RWPE1 (cell line): Measurements from ENCODE around the gene XXYLT1.

Experiments
- CTCF ChIA-PET: fragments of 350-600 bp; sonication (Branson Sonifier 250); formaldehyde crosslinking; extraction: SDS; loops from one replicate; lab custom pipeline; 2021; lab: Yijun Ruan, JAX
- POLR2A ChIA-PET: fragments of 400-600 bp; formaldehyde crosslinking; extraction: SDS; loops from one replicate; lab custom pipeline; 2020; ENCODE audit warnings: antibody characterized with exemption; ENCODE audit not compliant: low non-redundant PET; lab: Yijun Ruan, JAX
- DNase-seq: peaks from one replicate; pipeline ENCODE4 v3.0.0; 2012; ENCODE audit warnings: low spot score
- H3K27ac ChIP-seq: fragments of 450-650 bp; 2 replicates; pipeline ENCODE4 v1.5.1; 2017
- TF ChIP-seq, protein P1 (sequence below): fragments of 450-650 bp; conservative IDR thresholded peaks from 2 replicates; pipeline ENCODE4 v1.5.1; 2017; ENCODE audit warnings: low read depth, mild to moderate bottlenecking

The XXYLT1 gene

DNA sequence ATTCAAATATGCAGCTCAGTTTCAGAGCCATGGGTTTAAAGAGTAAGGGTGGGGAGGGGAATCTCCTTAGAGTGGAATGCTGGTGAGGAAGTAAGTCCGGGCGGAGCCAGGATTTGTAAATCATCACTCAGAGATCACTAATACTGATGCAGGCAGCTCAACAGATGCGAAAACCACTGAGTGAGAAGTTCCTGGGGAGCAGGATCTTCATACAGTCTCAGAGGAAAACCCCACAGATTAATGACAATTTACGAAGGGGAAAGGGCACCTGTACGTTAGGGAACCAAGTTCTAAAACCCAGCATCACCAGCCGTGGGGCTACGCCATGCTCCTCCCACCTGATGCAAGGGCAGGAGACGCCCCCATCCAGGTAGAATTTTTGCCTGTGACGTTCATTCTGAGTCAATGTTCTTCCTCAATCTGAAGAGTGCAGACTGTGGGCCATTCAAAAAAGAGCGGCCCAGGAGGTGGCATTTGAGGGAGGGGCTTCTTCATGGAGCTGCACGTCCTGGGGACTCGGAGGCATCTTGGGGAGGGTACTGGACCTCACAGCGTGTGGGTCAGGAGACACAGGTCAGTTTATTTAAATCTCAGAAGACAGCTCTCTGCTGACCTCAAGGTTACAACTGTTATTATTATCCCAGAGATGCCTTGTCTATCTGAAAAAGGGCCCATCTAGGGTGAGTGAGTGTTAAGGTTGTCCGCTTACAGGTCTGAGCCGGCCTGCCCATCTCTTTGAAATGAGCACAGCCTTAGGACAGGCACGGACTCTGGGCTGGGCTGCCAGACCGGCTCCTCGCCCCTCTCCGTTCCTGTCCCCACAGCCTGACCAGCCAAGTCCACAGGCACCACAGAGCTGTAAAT, 228.0 kb downstream of the XXYLT1 start:
- ChIA-PET CTCF (interaction anchor here (0.7 kb wide), 1 partner anchor 289 kb away, joined by 4 read pairs; no protein-coding TSS in a partner anchor), POLR2A (interaction anchor here (0.8 kb wide), 1 partner anchor 32 kb away, joined by 8 read pairs; no protein-coding TSS in a partner anchor)
- TF ChIP-seq, protein P1, sequence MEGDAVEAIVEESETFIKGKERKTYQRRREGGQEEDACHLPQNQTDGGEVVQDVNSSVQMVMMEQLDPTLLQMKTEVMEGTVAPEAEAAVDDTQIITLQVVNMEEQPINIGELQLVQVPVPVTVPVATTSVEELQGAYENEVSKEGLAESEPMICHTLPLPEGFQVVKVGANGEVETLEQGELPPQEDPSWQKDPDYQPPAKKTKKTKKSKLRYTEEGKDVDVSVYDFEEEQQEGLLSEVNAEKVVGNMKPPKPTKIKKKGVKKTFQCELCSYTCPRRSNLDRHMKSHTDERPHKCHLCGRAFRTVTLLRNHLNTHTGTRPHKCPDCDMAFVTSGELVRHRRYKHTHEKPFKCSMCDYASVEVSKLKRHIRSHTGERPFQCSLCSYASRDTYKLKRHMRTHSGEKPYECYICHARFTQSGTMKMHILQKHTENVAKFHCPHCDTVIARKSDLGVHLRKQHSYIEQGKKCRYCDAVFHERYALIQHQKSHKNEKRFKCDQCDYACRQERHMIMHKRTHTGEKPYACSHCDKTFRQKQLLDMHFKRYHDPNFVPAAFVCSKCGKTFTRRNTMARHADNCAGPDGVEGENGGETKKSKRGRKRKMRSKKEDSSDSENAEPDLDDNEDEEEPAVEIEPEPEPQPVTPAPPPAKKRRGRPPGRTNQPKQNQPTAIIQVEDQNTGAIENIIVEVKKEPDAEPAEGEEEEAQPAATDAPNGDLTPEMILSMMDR = no peak
- peak; percentile 41 for DNase-seq
- no peak overlapping the region for H3K27ac ChIP-seq

DNA sequence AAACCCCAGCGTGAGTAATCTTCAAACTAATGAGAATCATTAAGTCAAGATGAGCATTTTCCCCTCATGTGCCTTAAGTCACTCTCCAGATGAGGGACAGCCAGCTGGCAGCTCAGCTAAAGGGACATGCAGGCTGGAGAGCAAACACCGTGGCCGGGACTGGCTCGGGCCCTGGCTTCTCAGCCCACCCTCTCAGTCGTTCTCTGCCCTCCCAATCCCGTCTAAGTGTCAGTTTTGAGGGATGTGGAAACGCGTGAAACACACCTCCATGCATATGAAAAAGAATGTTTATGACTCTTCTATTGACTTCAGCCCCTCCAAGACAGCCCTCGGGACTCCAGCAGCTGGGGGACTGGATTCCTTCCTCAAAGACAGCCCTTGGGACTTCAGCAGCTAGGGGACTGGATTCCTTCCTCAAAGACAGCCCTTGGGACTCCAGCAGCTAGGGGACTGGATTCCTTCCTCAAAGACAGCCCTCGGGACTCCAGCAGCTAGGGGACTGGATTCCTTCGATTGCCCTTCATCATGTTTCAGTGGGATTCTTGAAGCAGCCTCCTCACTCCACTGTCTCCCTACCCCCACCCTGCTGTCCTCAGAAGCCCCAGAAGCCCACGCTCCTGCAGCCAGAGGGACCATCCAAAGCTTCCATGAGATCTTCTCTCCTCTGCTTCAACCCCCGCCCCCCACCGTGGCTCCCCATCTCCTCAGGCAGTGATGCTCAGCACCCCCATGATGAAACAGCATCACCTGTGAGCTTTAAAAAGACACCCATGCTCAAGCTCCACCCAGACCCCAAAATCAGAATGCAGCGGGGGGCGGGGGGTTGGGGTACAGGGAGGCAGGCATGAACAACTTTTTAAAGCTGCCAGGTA, 228.9 kb downstream of the XXYLT1 start:
- no peak for DNase-seq
- ChIA-PET CTCF (no interaction called here), POLR2A (interaction anchor here (0.8 kb wide), 1 partner anchor 33 kb away, joined by 8 read pairs; no protein-coding TSS in a partner anchor)
- TF ChIP-seq, protein P1 = no peak
- no peak overlapping the region for H3K27ac ChIP-seq

DNA sequence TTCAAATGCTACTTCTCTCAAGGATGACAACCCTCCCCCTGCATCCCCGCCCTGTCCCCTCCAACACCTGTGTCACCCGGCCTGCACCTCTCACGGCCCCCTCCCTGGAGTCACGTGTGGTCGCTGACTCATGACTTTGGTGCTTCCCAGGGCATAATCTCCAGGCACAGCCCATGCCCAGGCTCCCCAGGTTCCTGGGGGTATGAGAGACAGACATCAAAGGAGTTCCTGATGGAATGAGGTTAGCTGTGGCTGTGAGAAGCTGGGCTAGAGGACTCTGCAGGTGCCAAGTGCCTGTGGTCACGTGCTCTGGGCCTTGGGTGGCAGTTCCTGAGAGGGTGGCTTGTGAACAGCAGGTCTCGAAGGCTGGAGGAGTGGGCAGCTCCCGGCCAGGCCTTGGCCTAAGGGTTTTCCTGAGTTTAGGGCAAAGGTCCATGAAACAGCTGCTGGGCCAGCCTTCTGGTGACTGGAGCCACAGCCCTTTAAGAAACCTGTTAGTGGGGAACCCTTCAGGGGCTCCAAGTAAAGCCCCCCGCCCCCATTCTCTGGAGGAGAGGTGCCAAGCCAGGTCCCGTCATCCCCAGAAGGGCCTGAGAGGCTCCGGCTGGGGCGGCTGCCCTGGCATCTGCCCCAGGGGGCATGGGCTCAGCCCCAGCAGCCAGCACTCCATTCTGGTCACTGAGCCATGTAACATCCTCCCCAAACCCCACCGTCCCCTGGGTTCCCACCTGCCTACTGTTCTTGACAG, 230.0 kb downstream of the XXYLT1 start:
- CTCF ChIA-PET = no interaction called here
- TF ChIP-seq, protein P1 = no peak

DNA sequence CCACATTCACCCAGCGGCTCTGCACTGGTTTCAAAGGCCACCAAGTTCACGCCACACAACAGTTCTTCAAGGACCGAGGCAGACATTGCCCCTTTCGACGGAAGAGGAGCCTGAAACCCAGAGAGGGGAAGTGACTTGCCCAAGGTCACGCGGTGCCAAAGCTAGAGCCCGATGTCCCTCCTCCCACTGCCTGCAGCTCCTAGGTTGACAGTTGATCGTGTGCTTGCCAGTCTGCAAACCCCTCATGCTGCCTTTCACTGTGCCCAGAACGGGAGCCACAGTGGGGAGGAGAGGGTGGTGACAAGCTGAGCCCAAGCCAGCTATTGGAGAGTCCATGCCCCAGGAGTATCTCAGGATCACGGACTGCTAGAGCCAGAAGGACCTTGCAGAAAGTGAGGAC, 230.9 kb downstream of the XXYLT1 start:
- TF ChIP-seq, protein P1 = no peak
- ChIA-PET POLR2A (no interaction called here), CTCF (interaction anchor here (0.5 to 1.2 kb wide), 2 partner anchors 105 to 353 kb away, joined by 3 to 4 read pairs; no protein-coding TSS in a partner anchor)
- no peak overlapping the region; the same call in 1 of the 2 replicates for H3K27ac ChIP-seq
- no peak for DNase-seq

More for the DNA sequence above, 230.0 kb downstream of the XXYLT1 start:
- POLR2A ChIA-PET = interaction anchor here (0.6 kb wide), 1 partner anchor 356 kb away, joined by 3 read pairs; no protein-coding TSS in a partner anchor
- DNase-seq = peak; percentile 57
- peak overlapping the region; percentile 15; the same call in 1 of the 2 replicates for H3K27ac ChIP-seq

DNA sequence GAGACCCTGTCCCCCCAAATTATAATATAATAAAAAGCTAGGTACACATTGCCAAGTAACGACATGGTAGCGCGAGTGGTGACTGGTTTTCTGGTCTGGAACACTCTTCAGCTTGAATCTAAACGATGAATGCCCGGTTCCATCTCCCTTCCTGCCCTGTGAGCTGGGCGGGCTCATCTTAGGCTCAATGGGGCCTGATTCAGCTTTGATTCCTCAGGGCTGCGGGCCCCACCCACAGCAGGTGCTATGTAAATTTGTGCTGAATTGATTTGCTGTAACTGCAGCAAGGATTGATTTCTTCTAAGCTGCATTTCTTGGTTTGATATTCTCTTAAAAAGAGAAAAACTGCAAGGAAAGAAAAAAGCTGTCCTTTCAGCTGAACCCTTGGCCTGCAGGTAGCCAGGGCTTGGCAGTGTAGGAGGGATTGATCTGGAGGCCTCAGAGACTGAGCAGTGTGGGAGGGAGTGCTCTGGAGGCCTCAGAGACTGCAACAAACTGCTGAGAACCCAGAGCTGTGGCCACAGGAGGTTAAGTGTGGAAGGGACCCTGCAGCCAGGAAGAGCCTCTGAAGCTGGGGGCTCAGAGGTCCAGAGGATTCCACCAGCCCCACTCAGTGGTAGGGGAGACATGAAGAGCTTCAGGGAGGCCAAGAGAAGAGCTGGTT, 231.6 kb downstream of the XXYLT1 start:
- no peak overlapping the region for H3K27ac ChIP-seq
- no peak for DNase-seq
- POLR2A ChIA-PET = no interaction called here
- TF ChIP-seq, protein P1 = no peak
- CTCF ChIA-PET = interaction anchor here (0.6 to 1.2 kb wide), 2 partner anchors 336 to 352 kb away, joined by 3 to 4 read pairs; no protein-coding TSS in a partner anchor
